Hepatocyte (in vitro differentiated cells): ENCODE data around the gene DNAH3. TPM values are rescaled to one million over a fixed set of nuclear protein-coding genes. Genes with fewer than 3 reads are reported as not detected.
A peak's percentile ranks its signal among the peaks of the same experiment; 100 is the strongest.

Experiments used
- DNase-seq: peaks from one replicate; pipeline ENCODE4 v3.0.0-alpha.2; 2016; ENCODE audit warnings: low spot score
- H2AFZ ChIP-seq: fragments of 200-600 bp; sonication (generic); 2 replicates; pipeline ENCODE4 v1.6.0; 2016; ENCODE audit warnings: antibody characterized with exemption, mild to moderate bottlenecking
- H3K27ac ChIP-seq: fragments of 200-600 bp; sonication (generic); 2 replicates; pipeline ENCODE4 v1.5.1; 2016; ENCODE audit warnings: mild to moderate bottlenecking
- H3K27me3 ChIP-seq: fragments of 200-600 bp; sonication (generic); 2 replicates; pipeline ENCODE4 v1.6.1; 2016
- H3K36me3 ChIP-seq: fragments of 200-600 bp; sonication (generic); replicated peaks from 2 replicates; pipeline ENCODE4 v1.5.1; 2016; ENCODE audit warnings: low read depth; ENCODE audit not compliant: insufficient read depth
- H3K4me1 ChIP-seq: fragments of 200-600 bp; sonication (generic); 2 replicates; pipeline ENCODE4 v1.5.1; 2016; ENCODE audit warnings: mild to moderate bottlenecking, moderate library complexity; ENCODE audit not compliant: insufficient read depth
- H3K4me2 ChIP-seq: fragments of 200-600 bp; sonication (generic); 2 replicates; pipeline ENCODE4 v1.6.0; 2016
- H3K4me3 ChIP-seq: fragments of 200-600 bp; sonication (generic); 2 replicates; pipeline ENCODE4 v1.5.1; 2016; ENCODE audit warnings: mild to moderate bottlenecking
- H3K79me2 ChIP-seq: fragments of 200-600 bp; sonication (generic); 2 replicates; pipeline ENCODE4 v1.6.0; 2017; ENCODE audit warnings: mild to moderate bottlenecking
- H3K9me2 ChIP-seq: fragments of 200-600 bp; sonication (generic); replicated peaks from 2 replicates; pipeline ENCODE4 v1.6.0; 2017; ENCODE audit warnings: mild to moderate bottlenecking; ENCODE audit not compliant: insufficient read depth
- H3K9me3 ChIP-seq: fragments of 200-600 bp; sonication (generic); 2 replicates; pipeline ENCODE4 v1.5.1; 2016; ENCODE audit warnings: low read depth, mild to moderate bottlenecking
- H4K20me1 ChIP-seq: fragments of 200-600 bp; sonication (generic); 2 replicates; pipeline ENCODE4 v1.6.0; 2016; ENCODE audit warnings: mild to moderate bottlenecking; ENCODE audit not compliant: insufficient read depth, poor library complexity, severe bottlenecking
- EZH2 ChIP-seq: fragments of 200-600 bp; sonication (generic); IDR thresholded peaks from 2 replicates; pipeline ENCODE4 v1.6.1; 2016; ENCODE audit warnings: antibody characterized with exemption, mild to moderate bottlenecking, borderline replicate concordance
- EZH2phosphoT487 ChIP-seq: fragments of 200-600 bp; sonication (generic); IDR thresholded peaks from one replicate; pipeline ENCODE4 v1.6.1; 2018; ENCODE audit warnings: antibody characterized with exemption, mild to moderate bottlenecking, low read depth, moderate library complexity; ENCODE audit not compliant: unreplicated experiment, severe bottlenecking
- WGBS: methylation state at CpG from one replicate; pipeline ENCODE4 v1.1.6; 2016; ENCODE audit warnings: low lambda C conversion rate; ENCODE audit errors: missing lambda C conversion rate; 5-methylcytosine and 5-hydroxymethylcytosine counted together
- polyA plus RNA-seq: library from polyadenylated mRNA; unstranded; fragments of >200 nt; fragmentation: Nextera tagmentation; extraction: Ambion mirVana; gene quantifications from 2 replicates; pipeline ENCODE4 v1.2.1, GENCODE V29; 2016
- total RNA-seq: library from RNA; depleted of rRNA; stranded (reverse); fragments of >200 nt; gene quantifications from 2 replicates; pipeline ENCODE4 v1.2.3, GENCODE V29; 2014
- TF ChIP-seq, protein P1 (sequence below): fragments of 200-600 bp; sonication (generic); IDR thresholded peaks from 2 replicates; pipeline ENCODE4 v1.5.1; 2016; ENCODE audit warnings: antibody characterized with exemption, mild to moderate bottlenecking; ENCODE audit not compliant: poor library complexity

Gene DNAH3
- total and polyA plus RNA-seq, 2 experiments from 2014 or later = 0.33 to 0.37 TPM

DNA sequence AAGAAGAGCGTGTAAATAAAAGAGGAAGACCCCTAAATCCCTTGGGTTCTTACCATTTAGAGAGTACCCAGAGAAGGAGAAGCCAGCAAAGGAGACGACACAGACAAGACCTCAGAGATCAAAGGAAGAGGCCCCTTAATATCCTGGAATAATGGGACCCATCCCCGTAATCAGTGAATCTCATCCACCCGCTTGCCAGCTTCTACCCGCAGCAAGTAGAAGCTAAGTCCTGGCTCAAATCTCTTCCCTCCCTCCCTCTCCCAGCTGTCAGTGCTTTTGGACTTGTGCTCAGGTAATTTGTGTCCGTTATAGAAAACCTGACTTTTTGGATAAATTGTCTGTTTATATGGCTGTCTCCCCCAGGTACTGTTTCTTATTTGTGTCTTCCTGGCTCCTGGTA is 248.2 kb downstream of the DNAH3 start:
- Histone ChIP-seq H3K4me1 (peaks cover 62% of the 10 kb centered on the region), H3K9me3 (no peaks in the 10 kb centered on the region), H3K27me3 (no peaks in the 10 kb centered on the region), H3K4me3 (no peak overlapping the region), H3K9me2 (no peaks in the 10 kb centered on the region), H2AFZ (no peak overlapping the region), H3K36me3 (no peaks in the 10 kb centered on the region), H3K27ac (peak overlapping the region; percentile 99), H3K4me2 (peak overlapping the region; percentile 92), H4K20me1 (peaks cover 7% of the 10 kb centered on the region), H3K79me2 (peaks cover 69% of the 10 kb centered on the region)
- no peak for DNase-seq
- WGBS = 81% methylated on average over 6 of the region's 6 CpGs
- TF ChIP-seq EZH2 (no peak), EZH2phosphoT487 (no peak)
- TF ChIP-seq, protein P1, sequence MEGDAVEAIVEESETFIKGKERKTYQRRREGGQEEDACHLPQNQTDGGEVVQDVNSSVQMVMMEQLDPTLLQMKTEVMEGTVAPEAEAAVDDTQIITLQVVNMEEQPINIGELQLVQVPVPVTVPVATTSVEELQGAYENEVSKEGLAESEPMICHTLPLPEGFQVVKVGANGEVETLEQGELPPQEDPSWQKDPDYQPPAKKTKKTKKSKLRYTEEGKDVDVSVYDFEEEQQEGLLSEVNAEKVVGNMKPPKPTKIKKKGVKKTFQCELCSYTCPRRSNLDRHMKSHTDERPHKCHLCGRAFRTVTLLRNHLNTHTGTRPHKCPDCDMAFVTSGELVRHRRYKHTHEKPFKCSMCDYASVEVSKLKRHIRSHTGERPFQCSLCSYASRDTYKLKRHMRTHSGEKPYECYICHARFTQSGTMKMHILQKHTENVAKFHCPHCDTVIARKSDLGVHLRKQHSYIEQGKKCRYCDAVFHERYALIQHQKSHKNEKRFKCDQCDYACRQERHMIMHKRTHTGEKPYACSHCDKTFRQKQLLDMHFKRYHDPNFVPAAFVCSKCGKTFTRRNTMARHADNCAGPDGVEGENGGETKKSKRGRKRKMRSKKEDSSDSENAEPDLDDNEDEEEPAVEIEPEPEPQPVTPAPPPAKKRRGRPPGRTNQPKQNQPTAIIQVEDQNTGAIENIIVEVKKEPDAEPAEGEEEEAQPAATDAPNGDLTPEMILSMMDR = no peak

DNA sequence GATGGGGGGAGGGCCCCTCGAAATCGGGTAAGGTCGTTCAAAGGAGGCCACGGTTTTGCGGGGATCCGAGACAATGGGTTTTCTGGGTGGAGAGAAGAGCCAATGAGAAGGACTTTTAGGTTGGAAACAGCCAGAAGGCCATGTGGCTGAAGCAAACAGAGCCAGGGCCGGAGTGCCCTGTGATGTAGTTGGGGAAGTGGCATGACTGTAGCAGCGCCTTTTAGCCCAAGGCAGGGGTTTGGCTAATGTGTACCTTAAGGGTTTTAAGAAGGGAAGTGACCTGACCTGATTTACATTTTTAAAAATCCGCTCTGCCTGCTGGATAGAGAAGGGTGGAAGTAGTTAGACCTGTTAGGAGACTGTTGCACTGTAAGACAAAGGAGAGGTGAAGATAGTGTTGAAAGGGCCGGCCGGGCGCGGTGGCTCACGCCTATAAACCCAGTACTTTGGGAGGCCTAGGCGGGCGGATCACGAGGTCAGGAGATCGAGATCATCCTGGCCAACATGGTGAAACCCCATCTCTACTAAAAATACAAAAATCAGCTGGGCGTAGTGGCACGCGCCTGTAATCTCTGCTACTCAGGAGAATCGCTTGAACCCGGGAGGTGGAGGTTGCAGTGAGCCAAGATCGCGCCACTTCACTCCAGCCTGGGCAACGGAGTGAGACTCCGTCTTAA is 249.1 kb downstream of the DNAH3 start:
- Histone ChIP-seq H3K9me2 (no peaks in the 10 kb centered on the region), H2AFZ (peak overlapping the region; percentile 18), H4K20me1 (peaks cover 9% of the 10 kb centered on the region), H3K4me1 (peaks cover 61% of the 10 kb centered on the region), H3K4me2 (peak overlapping the region; percentile 92), H3K9me3 (no peaks in the 10 kb centered on the region), H3K27me3 (no peaks in the 10 kb centered on the region), H3K4me3 (peak overlapping the region; percentile 81), H3K79me2 (peaks cover 70% of the 10 kb centered on the region), H3K27ac (peak overlapping the region; percentile 99), H3K36me3 (no peaks in the 10 kb centered on the region)
- WGBS = 33% methylated on average over 27 of the region's 27 CpGs
- DNase-seq = peak; percentile 70
- TF ChIP-seq EZH2phosphoT487 (no peak), EZH2 (no peak)
- TF ChIP-seq, protein P1 = no peak

DNA sequence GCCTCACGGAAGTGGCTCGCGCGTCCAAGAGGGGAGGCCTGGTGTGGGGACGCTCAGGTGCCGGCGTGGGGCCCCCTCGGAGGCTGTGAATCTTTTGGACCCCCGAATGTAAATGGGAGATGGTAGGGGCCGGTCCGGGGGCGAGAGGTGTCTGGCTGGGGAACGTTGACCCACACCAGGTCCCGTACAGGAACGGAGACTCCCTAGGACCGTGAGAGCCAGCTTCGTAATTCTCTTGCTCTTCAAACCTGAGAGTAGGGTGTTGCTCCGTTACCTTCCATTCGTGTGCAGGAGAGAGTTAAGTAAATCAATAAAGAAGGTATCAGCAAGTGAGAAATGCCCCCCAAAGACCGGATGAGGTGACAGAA is 249.6 kb downstream of the DNAH3 start:
- H3K27ac ChIP-seq = peak overlapping the region; percentile 99
- no peak for DNase-seq
- no peaks in the 10 kb centered on the region for H3K27me3 ChIP-seq
- peaks cover 75% of the 10 kb centered on the region for H3K79me2 ChIP-seq
- peak overlapping the region; percentile 81 for H3K4me3 ChIP-seq
- no peaks in the 10 kb centered on the region for H3K36me3 ChIP-seq
- peak overlapping the region; percentile 92 for H3K4me2 ChIP-seq
- WGBS = 2% methylated on average over 16 of the region's 20 CpGs
- H2AFZ ChIP-seq = peak overlapping the region; percentile 18
- no peak for TF ChIP-seq EZH2phosphoT487
- TF ChIP-seq, protein P1 = no peak
- no peak for TF ChIP-seq EZH2
- H3K9me3 ChIP-seq = no peaks in the 10 kb centered on the region
- H3K4me1 ChIP-seq = peaks cover 59% of the 10 kb centered on the region
- H3K9me2 ChIP-seq = no peaks in the 10 kb centered on the region
- H4K20me1 ChIP-seq = peaks cover 14% of the 10 kb centered on the region
